ENCODE data around the gene MAGI2. TPM values are rescaled to one million over a fixed set of nuclear protein-coding genes. Genes with fewer than 3 reads are reported as not detected.

Gene MAGI2
- total RNA-seq, 4 donors from 2014 or later, result 0.90 to 2.4 (median 0.99) TPM

- in situ Hi-C loops (cut with MboI; ENCODE audit: low sequenced_read_pairs in 4 of 4), result no loop called here
- TF ChIP-seq, protein P1, sequence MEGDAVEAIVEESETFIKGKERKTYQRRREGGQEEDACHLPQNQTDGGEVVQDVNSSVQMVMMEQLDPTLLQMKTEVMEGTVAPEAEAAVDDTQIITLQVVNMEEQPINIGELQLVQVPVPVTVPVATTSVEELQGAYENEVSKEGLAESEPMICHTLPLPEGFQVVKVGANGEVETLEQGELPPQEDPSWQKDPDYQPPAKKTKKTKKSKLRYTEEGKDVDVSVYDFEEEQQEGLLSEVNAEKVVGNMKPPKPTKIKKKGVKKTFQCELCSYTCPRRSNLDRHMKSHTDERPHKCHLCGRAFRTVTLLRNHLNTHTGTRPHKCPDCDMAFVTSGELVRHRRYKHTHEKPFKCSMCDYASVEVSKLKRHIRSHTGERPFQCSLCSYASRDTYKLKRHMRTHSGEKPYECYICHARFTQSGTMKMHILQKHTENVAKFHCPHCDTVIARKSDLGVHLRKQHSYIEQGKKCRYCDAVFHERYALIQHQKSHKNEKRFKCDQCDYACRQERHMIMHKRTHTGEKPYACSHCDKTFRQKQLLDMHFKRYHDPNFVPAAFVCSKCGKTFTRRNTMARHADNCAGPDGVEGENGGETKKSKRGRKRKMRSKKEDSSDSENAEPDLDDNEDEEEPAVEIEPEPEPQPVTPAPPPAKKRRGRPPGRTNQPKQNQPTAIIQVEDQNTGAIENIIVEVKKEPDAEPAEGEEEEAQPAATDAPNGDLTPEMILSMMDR (IDR thresholded peaks at IDR 0.05 in 4 of 5, conservative IDR thresholded peaks at IDR 0.05 in 1 of 5), result no peak
- TF ChIP-seq POLR2A (IDR thresholded peaks at IDR 0.05), result no peak
- Histone ChIP-seq H3K36me3 (no peaks in the 10 kb centered on the region), H3K4me3 (no peak overlapping the region), H3K9me3 (no peaks in the 10 kb centered on the region), H3K27me3 (no peaks in the 10 kb centered on the region), H3K27ac (no peak overlapping the region), H3K4me1 (no peaks in the 10 kb centered on the region)
- no peak for DNase-seq
- ATAC-seq, result no peak
- intact Hi-C loops (cut with DNase I; ENCODE audit: low total_unique reads), result no loop called here
Measured at GRCh38 chr7:79334841-79335240, 118.6 kb downstream of the MAGI2 start.

DNA sequence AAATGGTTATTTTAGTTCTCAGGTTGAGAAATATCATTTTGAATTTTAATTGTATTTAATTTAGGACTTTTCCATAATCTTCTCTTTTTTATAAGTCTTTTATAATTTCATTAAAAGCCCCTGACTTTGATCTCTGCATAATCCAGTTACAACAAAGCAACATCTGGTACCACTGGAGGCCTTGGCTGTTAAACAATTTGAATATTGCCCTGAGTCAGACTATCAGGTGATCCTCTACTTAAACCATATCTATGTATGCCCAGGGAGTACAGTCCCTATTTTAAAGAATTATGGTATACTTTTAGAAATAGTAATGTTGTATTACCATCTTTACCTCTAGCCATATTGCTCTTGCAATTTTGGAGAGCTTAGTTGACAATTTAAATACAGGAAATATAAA lies 119.1 kb downstream of the MAGI2 start:
- TF ChIP-seq, protein P1 (IDR thresholded peaks at IDR 0.05 in 4 of 5, conservative IDR thresholded peaks at IDR 0.05 in 1 of 5), result no peak
- no peak for TF ChIP-seq POLR2A (IDR thresholded peaks at IDR 0.05)
- no peak overlapping the region for H3K27ac ChIP-seq
- ATAC-seq, result no peak
- no peaks in the 10 kb centered on the region for H3K4me1 ChIP-seq
- in situ Hi-C loops (cut with MboI; ENCODE audit: low sequenced_read_pairs in 4 of 4), result no loop called here
- H3K36me3 ChIP-seq, result no peaks in the 10 kb centered on the region
- H3K27me3 ChIP-seq, result no peaks in the 10 kb centered on the region
- no peaks in the 10 kb centered on the region for H3K9me3 ChIP-seq
- no peak for DNase-seq
- H3K4me3 ChIP-seq, result no peak overlapping the region
- intact Hi-C loops (cut with DNase I; ENCODE audit: low total_unique reads), result no loop called here

DNA sequence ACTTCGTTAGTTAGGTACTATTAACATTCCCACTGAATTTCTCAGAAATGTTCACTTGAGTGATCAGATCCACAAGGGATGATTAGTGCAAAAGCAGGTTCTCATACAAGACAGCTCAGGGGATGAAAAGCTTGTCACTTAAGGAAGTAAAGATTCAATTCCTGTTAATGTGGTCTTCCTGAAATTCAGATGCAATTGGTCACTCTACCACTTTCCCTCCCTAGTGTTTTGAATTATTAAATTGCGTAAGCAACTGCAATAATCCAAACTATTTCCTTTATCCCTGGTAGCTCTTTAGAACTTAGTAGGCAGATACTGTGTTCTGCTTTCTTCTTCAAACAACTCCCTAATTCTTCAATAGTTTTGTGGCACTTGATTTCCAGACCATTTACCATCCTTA lies 121.4 kb downstream of the MAGI2 start:
- intact Hi-C loops (cut with DNase I; ENCODE audit: low total_unique reads), result no loop called here

GRCh38 chr7:79329464-79329863 lies 124.0 kb downstream of the MAGI2 start:
- TF ChIP-seq, protein P1 (IDR thresholded peaks at IDR 0.05 in 4 of 5, conservative IDR thresholded peaks at IDR 0.05 in 1 of 5), result no peak
- no peak for TF ChIP-seq POLR2A (IDR thresholded peaks at IDR 0.05)
- DNase-seq, result no peak
- intact Hi-C loops (cut with DNase I; ENCODE audit: low total_unique reads) (no loop called here), in situ Hi-C loops (cut with MboI; ENCODE audit: low sequenced_read_pairs in 4 of 4) (no loop called here)
- Histone ChIP-seq H3K4me3 (no peak overlapping the region), H3K9me3 (no peaks in the 10 kb centered on the region), H3K27me3 (no peaks in the 10 kb centered on the region), H3K4me1 (no peaks in the 10 kb centered on the region), H3K36me3 (no peaks in the 10 kb centered on the region), H3K27ac (no peak overlapping the region)
- ATAC-seq, result no peak

More for the DNA sequence above, 121.4 kb downstream of the MAGI2 start:
- Histone ChIP-seq H3K4me3 (no peak overlapping the region), H3K27me3 (no peaks in the 10 kb centered on the region), H3K27ac (no peak overlapping the region), H3K9me3 (no peaks in the 10 kb centered on the region), H3K36me3 (no peaks in the 10 kb centered on the region), H3K4me1 (no peaks in the 10 kb centered on the region)
- in situ Hi-C loops (cut with MboI; ENCODE audit: low sequenced_read_pairs in 4 of 4), result no loop called here
- DNase-seq, result no peak
- no peak for ATAC-seq
- no peak for TF ChIP-seq POLR2A (IDR thresholded peaks at IDR 0.05)
- TF ChIP-seq, protein P1 (IDR thresholded peaks at IDR 0.05 in 4 of 5, conservative IDR thresholded peaks at IDR 0.05 in 1 of 5), result no peak
